Stimulated activated memory B cell treated with anti-CD40 and anti-IgM and Interleukin-4, amounts not matched to agents 10 μg/mL and 1 μg/mL and 100 μg/mL, for 72 hours (primary cell): ENCODE data around the gene CLDN18.

Experiments
- ATAC-seq: fragments of 150-1000 bp; cut with Tn5 transposase; 2 replicates; pipeline ENCODE4 v1.10.0; 2021
- H3K27ac Mint-ChIP-seq: one replicate; pipeline ENCODE4 v1.8.0; 2022; ENCODE audit warnings: mild to moderate bottlenecking, mixed read lengths
- H3K27me3 Mint-ChIP-seq: one replicate; pipeline ENCODE4 v1.8.0; 2022; ENCODE audit warnings: mixed read lengths
- H3K36me3 Mint-ChIP-seq: one replicate; pipeline ENCODE4 v1.8.0; 2022; ENCODE audit warnings: mixed read lengths
- H3K4me1 Mint-ChIP-seq: one replicate; pipeline ENCODE4 v1.8.0; 2022; ENCODE audit warnings: mixed read lengths
- H3K4me3 Mint-ChIP-seq: one replicate; pipeline ENCODE4 v1.8.0; 2022; ENCODE audit warnings: mild to moderate bottlenecking, moderate library complexity, mixed read lengths
- H3K9me3 Mint-ChIP-seq: one replicate; pipeline ENCODE4 v1.8.0; 2022; ENCODE audit warnings: mixed read lengths

The CLDN18 gene

DNA sequence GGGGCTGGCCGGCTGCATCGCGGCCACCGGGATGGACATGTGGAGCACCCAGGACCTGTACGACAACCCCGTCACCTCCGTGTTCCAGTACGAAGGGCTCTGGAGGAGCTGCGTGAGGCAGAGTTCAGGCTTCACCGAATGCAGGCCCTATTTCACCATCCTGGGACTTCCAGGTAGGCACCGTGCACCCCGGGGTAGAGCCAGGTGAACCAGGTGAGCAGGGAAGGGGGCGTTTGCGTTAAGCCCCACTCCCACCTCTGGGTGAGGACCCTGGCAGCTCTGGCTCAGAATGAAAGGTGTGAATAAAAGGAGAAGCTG is 267 bp downstream of the CLDN18 start:
- H3K36me3 Mint-ChIP-seq, result no peaks in the 10 kb centered on the region
- H3K4me3 Mint-ChIP-seq, result no peak overlapping the region
- no peak overlapping the region for H3K27ac Mint-ChIP-seq
- no peak for ATAC-seq
- no peaks in the 10 kb centered on the region for H3K27me3 Mint-ChIP-seq
- H3K9me3 Mint-ChIP-seq, result no peaks in the 10 kb centered on the region
- H3K4me1 Mint-ChIP-seq, result no peaks in the 10 kb centered on the region

DNA sequence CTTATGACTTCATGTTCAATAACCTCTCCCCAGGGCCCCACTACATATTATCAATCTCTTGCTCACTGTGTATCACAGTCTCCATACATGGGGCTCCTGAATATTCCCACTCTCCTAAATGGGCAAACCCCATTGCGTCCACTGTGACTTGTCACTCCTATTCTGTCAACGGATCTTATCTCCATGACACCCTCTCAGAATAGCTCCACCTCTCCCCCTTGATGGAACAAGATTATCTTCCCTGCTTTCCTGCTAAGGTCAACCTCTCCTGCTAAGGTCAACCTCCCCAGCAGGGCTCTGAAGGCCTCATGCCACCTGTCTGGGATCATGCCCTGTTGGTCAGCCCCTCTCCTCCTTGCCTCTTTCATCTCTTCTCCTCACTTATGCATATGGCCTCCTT is 1.8 kb downstream of the CLDN18 start:
- Mint-ChIP-seq H3K36me3 (no peaks in the 10 kb centered on the region), H3K4me3 (no peak overlapping the region), H3K27me3 (no peaks in the 10 kb centered on the region), H3K9me3 (no peaks in the 10 kb centered on the region), H3K4me1 (no peaks in the 10 kb centered on the region), H3K27ac (no peak overlapping the region)
- ATAC-seq, result peak; percentile 21

DNA sequence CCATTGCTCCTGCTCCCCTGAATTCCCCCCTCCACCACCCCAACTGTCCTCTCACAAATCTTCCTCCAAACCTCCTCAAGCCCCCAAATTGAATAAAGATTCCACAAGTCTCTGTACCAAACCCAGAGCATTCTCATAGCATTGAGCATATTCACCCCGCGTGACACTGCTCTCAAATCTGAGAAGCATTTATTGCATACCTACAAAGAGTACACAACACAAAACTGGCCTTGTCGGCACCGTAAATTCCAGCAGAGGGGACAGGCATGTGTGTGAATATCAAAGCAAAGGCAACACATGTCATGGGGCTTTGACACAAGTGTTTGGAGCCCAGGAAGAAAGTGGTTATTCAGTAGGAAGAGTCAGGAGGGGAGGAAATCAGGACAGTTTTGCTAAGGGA is 2.6 kb downstream of the CLDN18 start:
- no peaks in the 10 kb centered on the region for H3K27me3 Mint-ChIP-seq
- H3K4me3 Mint-ChIP-seq, result no peak overlapping the region
- no peak for ATAC-seq

DNA sequence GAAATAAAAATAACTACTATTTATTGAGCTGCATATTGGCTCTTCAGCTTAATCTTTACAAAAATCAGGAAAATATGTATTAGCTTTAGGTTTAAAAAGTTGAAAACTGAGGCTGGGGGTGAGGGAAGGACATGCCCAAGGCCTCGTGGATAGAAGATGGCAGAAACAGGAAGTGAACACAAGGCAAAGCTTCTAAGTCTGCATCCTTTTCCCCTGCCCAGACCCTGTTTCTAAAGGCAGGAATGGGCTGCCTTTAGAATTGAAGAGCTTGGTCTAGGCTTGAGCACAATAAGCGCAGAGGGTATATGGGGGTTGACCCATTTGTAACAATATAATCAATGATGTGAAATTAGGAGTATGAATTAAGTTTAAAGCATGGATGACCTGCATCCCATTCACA is 6.1 kb downstream of the CLDN18 start:
- no peak for ATAC-seq
- H3K4me1 Mint-ChIP-seq, result no peaks in the 10 kb centered on the region
- H3K4me3 Mint-ChIP-seq, result no peak overlapping the region
- no peak overlapping the region for H3K27ac Mint-ChIP-seq
- H3K9me3 Mint-ChIP-seq, result no peaks in the 10 kb centered on the region
- H3K36me3 Mint-ChIP-seq, result no peaks in the 10 kb centered on the region
- no peaks in the 10 kb centered on the region for H3K27me3 Mint-ChIP-seq

More for the DNA sequence above, 2.6 kb downstream of the CLDN18 start:
- Mint-ChIP-seq H3K27ac (no peak overlapping the region), H3K36me3 (no peaks in the 10 kb centered on the region), H3K4me1 (no peaks in the 10 kb centered on the region), H3K9me3 (no peaks in the 10 kb centered on the region)

DNA sequence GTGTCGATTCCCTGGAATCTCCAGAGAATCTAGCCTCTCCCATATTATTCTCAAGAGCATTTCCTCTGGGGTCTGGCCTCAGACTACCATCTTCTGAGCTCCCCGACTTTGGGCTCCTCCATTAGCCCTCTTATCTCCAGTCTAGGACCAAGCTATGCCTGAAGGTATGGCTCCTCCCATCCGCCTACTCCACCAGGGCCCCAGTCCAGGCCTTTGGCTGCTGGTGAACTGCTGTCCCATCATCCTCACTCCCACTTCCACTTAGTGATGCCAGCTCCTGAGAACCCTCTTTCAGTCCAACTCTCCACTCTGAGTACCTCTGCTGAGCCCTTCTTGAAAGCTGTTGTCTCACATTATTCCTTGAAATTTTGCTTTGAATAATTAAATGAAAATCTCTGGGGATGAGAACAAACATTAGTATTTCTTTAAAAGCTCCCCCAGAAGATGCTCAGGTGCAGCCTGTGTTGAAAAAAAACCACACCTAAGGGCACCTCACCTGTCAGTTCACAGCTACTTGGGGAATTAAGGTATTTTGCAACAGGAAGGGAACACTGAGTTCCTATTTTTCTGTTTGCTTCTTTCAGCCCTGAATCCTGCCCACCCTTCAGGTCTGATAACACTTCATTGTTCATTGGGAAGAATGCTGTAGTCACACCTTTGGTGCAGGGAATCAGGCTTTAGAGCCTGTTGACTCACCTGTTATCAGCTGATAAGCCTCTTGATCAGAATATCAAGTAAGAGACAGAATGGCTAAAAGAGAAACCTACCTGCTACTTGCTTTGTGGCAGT is 9.5 kb downstream of the CLDN18 start:
- no peak overlapping the region for H3K27ac Mint-ChIP-seq
- no peak for ATAC-seq
- no peaks in the 10 kb centered on the region for H3K4me1 Mint-ChIP-seq
- H3K9me3 Mint-ChIP-seq, result no peaks in the 10 kb centered on the region
- no peak overlapping the region for H3K4me3 Mint-ChIP-seq
- H3K27me3 Mint-ChIP-seq, result no peaks in the 10 kb centered on the region
- no peaks in the 10 kb centered on the region for H3K36me3 Mint-ChIP-seq

DNA sequence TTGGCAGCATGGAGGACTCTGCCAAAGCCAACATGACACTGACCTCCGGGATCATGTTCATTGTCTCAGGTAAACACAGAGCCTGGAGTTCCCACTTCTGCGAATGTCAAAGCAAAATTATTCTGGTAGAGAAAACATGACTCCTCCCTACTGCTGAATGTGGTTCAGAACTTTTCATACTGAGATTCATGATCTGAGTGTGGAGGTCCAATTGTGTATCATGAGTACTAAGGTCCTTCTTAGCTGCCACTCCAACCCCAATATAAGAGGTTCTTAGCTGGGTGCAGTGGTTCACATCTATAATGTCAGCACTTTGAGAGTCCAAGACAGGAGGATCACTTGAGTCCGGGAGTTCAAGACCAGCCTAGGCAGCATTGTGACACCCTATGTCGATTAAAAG is 13.8 kb downstream of the CLDN18 start:
- no peak overlapping the region for H3K27ac Mint-ChIP-seq
- no peaks in the 10 kb centered on the region for H3K9me3 Mint-ChIP-seq
- no peaks in the 10 kb centered on the region for H3K36me3 Mint-ChIP-seq
- no peak overlapping the region for H3K4me3 Mint-ChIP-seq
- H3K27me3 Mint-ChIP-seq, result peaks cover 10% of the 10 kb centered on the region
- H3K4me1 Mint-ChIP-seq, result no peaks in the 10 kb centered on the region
- ATAC-seq, result no peak

DNA sequence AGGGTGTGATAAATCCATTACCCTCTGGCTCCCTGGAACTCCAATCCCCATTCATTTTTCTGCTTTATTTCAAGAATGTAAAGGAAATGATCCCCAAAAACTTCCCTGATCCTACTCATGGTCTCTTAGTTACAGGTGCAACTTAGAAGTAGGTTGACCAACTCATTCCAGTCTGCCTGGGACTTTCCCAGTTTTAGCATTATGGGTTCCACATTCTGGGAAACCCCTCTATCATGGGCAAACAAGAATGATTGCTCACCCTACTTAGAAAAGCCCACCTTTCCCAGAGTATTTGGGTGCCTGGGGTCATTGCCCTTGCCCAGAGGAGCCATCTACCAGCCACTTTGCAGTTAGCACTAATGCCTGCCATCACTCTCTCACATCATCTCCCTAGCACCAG is 15.6 kb downstream of the CLDN18 start:
- ATAC-seq, result no peak
- Mint-ChIP-seq H3K27ac (no peak overlapping the region), H3K9me3 (no peaks in the 10 kb centered on the region), H3K36me3 (no peaks in the 10 kb centered on the region), H3K4me3 (no peak overlapping the region), H3K27me3 (peaks cover 10% of the 10 kb centered on the region), H3K4me1 (no peaks in the 10 kb centered on the region)

DNA sequence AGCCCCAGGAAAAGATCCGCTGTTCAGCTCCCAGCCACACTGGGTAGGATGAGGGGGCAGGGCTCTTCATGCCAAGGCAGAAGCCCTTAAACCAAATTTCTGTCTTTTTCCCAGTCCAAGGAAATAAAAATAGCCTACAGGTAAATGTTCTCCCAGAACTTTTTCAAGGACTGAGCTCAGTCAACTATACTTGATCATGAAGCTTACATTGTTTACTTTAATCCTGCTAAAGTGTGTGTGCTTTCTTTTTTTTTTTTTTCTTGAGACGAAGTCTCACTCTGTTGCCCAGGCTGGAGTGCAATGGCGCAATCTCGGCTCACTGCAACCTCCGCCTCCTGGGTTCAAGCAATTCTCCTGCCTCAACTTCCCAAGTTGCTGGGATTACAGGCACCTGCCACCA is 17.9 kb downstream of the CLDN18 start:
- Mint-ChIP-seq H3K27me3 (peaks cover 21% of the 10 kb centered on the region), H3K9me3 (no peaks in the 10 kb centered on the region), H3K36me3 (no peaks in the 10 kb centered on the region), H3K4me3 (no peak overlapping the region), H3K27ac (no peak overlapping the region), H3K4me1 (no peaks in the 10 kb centered on the region)
- no peak for ATAC-seq

DNA sequence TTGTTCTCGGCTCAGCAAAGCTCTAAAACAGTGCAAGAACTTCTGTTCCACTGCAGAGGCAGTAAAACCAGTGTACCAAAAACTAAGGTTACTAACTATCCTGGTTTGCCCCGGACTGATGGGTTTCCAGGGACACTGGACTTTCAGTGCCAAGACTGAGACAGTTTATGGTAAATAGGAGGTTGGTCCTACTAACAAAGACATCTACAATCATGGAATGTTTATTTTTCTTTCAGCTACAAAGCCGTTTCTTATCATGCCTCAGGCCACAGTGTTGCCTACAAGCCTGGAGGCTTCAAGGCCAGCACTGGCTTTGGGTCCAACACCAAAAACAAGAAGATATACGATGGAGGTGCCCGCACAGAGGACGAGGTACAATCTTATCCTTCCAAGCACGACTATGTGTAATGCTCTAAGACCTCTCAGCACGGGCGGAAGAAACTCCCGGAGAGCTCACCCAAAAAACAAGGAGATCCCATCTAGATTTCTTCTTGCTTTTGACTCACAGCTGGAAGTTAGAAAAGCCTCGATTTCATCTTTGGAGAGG is 20.8 kb downstream of the CLDN18 start:
- H3K9me3 Mint-ChIP-seq, result no peaks in the 10 kb centered on the region
- peaks cover 26% of the 10 kb centered on the region for H3K27me3 Mint-ChIP-seq
- H3K27ac Mint-ChIP-seq, result no peak overlapping the region
- no peak overlapping the region for H3K4me3 Mint-ChIP-seq
- no peaks in the 10 kb centered on the region for H3K4me1 Mint-ChIP-seq
- ATAC-seq, result no peak
- no peaks in the 10 kb centered on the region for H3K36me3 Mint-ChIP-seq

DNA sequence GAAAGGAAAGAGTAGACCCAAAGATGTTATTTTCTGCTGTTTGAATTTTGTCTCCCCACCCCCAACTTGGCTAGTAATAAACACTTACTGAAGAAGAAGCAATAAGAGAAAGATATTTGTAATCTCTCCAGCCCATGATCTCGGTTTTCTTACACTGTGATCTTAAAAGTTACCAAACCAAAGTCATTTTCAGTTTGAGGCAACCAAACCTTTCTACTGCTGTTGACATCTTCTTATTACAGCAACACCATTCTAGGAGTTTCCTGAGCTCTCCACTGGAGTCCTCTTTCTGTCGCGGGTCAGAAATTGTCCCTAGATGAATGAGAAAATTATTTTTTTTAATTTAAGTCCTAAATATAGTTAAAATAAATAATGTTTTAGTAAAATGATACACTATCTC is 21.6 kb downstream of the CLDN18 start:
- no peaks in the 10 kb centered on the region for H3K9me3 Mint-ChIP-seq
- no peaks in the 10 kb centered on the region for H3K36me3 Mint-ChIP-seq
- peaks cover 20% of the 10 kb centered on the region for H3K27me3 Mint-ChIP-seq
- no peaks in the 10 kb centered on the region for H3K4me1 Mint-ChIP-seq
- ATAC-seq, result no peak
- H3K4me3 Mint-ChIP-seq, result no peak overlapping the region
- no peak overlapping the region for H3K27ac Mint-ChIP-seq

DNA sequence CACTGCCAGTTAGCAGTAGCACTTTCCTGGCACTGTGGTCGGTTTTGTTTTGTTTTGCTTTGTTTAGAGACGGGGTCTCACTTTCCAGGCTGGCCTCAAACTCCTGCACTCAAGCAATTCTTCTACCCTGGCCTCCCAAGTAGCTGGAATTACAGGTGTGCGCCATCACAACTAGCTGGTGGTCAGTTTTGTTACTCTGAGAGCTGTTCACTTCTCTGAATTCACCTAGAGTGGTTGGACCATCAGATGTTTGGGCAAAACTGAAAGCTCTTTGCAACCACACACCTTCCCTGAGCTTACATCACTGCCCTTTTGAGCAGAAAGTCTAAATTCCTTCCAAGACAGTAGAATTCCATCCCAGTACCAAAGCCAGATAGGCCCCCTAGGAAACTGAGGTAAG is 22.6 kb downstream of the CLDN18 start:
- Mint-ChIP-seq H3K4me3 (no peak overlapping the region), H3K9me3 (no peaks in the 10 kb centered on the region), H3K36me3 (no peaks in the 10 kb centered on the region), H3K27me3 (peaks cover 24% of the 10 kb centered on the region), H3K27ac (no peak overlapping the region), H3K4me1 (no peaks in the 10 kb centered on the region)
- ATAC-seq, result no peak

DNA sequence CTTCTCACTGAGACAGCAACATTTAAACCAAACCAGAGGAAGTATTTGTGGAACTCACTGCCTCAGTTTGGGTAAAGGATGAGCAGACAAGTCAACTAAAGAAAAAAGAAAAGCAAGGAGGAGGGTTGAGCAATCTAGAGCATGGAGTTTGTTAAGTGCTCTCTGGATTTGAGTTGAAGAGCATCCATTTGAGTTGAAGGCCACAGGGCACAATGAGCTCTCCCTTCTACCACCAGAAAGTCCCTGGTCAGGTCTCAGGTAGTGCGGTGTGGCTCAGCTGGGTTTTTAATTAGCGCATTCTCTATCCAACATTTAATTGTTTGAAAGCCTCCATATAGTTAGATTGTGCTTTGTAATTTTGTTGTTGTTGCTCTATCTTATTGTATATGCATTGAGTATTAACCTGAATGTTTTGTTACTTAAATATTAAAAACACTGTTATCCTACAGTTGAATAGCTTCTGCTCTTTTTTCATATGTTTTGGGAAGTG is 23.3 kb downstream of the CLDN18 start:
- H3K36me3 Mint-ChIP-seq, result no peaks in the 10 kb centered on the region
- no peaks in the 10 kb centered on the region for H3K4me1 Mint-ChIP-seq
- no peak for ATAC-seq
- H3K27ac Mint-ChIP-seq, result no peak overlapping the region
- peaks cover 31% of the 10 kb centered on the region for H3K27me3 Mint-ChIP-seq
- no peak overlapping the region for H3K4me3 Mint-ChIP-seq
- H3K9me3 Mint-ChIP-seq, result no peaks in the 10 kb centered on the region

DNA sequence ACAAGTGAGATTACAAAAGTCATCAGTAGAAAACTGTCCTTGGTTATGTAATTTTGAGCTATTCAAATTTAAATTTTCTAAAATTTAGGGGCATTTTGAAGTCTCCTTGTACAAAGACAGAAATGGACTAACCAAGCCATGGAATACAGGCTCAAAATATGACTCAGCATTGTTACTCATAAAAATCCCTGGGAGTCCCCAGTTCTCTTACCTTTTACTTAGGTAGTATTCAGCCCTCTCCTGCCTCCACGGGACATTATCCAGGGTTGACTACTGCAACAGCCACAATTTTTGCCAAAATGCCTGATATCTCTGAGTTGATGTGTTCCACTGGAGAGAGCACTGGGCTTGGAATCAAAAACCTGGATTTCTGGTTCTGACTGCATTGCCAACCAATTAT is 25.0 kb downstream of the CLDN18 start:
- H3K27ac Mint-ChIP-seq, result no peak overlapping the region
- no peak overlapping the region for H3K4me3 Mint-ChIP-seq
- no peaks in the 10 kb centered on the region for H3K9me3 Mint-ChIP-seq
- peaks cover 46% of the 10 kb centered on the region for H3K27me3 Mint-ChIP-seq
- H3K36me3 Mint-ChIP-seq, result no peaks in the 10 kb centered on the region
- ATAC-seq, result no peak
- no peaks in the 10 kb centered on the region for H3K4me1 Mint-ChIP-seq

DNA sequence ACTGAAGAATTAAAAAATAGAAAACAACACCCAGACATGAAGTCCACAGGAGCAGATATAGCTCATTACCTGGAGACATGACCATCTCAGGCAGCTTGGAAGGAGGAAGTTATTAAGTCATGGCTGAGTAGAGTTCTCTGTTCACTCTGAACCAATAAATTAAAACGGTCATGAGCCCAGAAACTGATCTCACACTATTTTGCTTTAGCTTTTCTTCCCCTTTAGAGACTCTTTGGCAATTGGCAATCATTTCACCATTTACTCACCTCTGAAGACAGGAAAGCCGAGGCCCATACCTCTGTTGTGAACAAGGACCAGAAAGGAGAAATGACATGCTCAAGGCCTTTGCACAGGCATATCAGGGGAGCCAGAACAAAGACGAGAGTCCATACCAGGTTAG is 26.6 kb downstream of the CLDN18 start:
- Mint-ChIP-seq H3K9me3 (no peaks in the 10 kb centered on the region), H3K4me1 (no peaks in the 10 kb centered on the region), H3K4me3 (no peak overlapping the region), H3K36me3 (no peaks in the 10 kb centered on the region), H3K27me3 (peaks cover 55% of the 10 kb centered on the region), H3K27ac (no peak overlapping the region)
- peak; percentile 47 for ATAC-seq

DNA sequence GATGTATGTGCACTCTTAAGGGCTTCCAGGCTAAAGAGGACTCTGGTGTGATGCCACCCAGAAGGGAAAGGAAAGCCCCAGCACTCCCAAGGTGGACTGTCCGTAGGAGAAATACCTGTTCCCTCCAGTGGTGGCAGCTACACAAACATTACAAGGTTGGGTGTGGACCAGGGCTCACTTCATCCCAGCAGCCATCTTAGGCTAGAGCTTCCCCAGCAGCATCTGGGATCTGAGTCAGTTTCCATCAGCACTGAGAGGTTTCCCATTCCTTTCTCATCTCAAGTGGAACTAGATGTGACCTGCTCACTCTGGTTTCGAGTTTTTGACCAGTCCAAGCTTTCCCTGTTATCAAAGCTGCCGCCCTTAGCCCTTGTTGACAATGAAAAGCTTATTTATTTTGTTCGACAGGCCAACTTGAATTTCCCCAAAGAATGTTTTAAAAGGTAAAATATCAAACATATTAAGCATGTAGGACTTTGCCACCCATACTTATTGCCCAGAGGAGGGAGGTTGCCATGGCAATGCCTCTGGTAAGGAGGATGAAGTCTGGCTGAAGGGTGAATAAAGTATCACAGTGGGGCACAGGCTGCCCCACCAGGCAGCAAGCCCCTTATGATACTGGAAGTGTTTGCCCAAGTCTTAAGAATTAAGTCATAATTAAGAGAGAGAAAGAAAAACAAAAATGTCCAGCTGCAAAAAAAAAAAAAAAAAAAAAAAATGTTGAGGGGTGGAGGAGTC is 28.9 kb downstream of the CLDN18 start:
- no peaks in the 10 kb centered on the region for H3K9me3 Mint-ChIP-seq
- H3K4me1 Mint-ChIP-seq, result no peaks in the 10 kb centered on the region
- no peaks in the 10 kb centered on the region for H3K36me3 Mint-ChIP-seq
- H3K4me3 Mint-ChIP-seq, result no peak overlapping the region
- no peak overlapping the region for H3K27ac Mint-ChIP-seq
- ATAC-seq, result no peak
- H3K27me3 Mint-ChIP-seq, result peaks cover 52% of the 10 kb centered on the region

DNA sequence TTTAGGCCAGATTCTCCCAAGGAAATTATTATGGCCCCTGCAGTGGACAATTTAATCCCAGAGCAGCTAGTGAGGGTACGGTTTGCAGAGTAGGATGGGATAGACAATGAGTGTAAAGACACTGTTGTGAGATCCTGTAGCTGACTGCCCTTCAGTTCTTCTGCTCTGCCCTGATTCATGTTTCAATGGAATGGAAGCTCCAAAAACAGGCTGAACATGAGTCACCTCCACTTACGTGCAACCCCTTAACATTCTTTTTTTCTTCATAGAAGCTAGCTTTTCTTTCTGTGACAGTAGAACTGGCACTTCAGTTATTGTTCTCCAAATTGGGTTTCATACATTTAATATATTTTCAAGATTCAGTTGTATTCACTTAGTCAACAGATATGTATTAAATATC is 32.1 kb downstream of the CLDN18 start:
- Mint-ChIP-seq H3K9me3 (no peaks in the 10 kb centered on the region), H3K27ac (no peak overlapping the region)

More for the DNA sequence above, 32.1 kb downstream of the CLDN18 start:
- Mint-ChIP-seq H3K27me3 (peaks cover 64% of the 10 kb centered on the region), H3K4me3 (no peak overlapping the region), H3K36me3 (no peaks in the 10 kb centered on the region), H3K4me1 (no peaks in the 10 kb centered on the region)
- no peak for ATAC-seq
